GM08714 (cell line): ENCODE results near the gene ABRACL.
A peak's percentile ranks its signal among the peaks of the same experiment; 100 is the strongest.
"Not testable (repeated sequence)": the region's sequence is repeated elsewhere in the genome, so short reads cannot be mapped to it uniquely, and the experiment has no call there.

Source experiments
- H3K4me3 ChIP-seq: fragments of 200-500 bp; sonication (Bioruptor generic); 2 replicates; pipeline ENCODE4 v1.5.1; 2014; ENCODE audit warnings: mild to moderate bottlenecking, low read length, inconsistent platforms
- ZNF274 ChIP-seq: IDR thresholded peaks from 2 replicates; pipeline ENCODE4 v1.6.1; 2012; ENCODE audit warnings: mild to moderate bottlenecking, low read depth, low read length

ABRACL gene

GRCh38 chr6:139028658-139029469, at the start of gene ABRACL:
Gene ABRACL, plus strand, starts transcription at chr6:139028745. Its CDS starts 5,416 bp downstream, at chr6:139034161.
- no peak for TF ChIP-seq ZNF274
- peak within 1 kb of the TSS; percentile 82 for H3K4me3 ChIP-seq

- TF ChIP-seq ZNF274 = no peak
Measured at GRCh38 chr6:138979365-138979764, 49.2 kb upstream of the ABRACL start.

GRCh38 chr6:138979813-138980668, 48.5 kb upstream of the ABRACL start:
- TF ChIP-seq ZNF274 = no peak
- no peak overlapping the region for H3K4me3 ChIP-seq

More at GRCh38 chr6:138979365-138979764, 49.2 kb upstream of the ABRACL start:
- no peak overlapping the region for H3K4me3 ChIP-seq

- no peak for TF ChIP-seq ZNF274
- no peak overlapping the region for H3K4me3 ChIP-seq
Measured at GRCh38 chr6:138981416-138981815, 47.1 kb upstream of the ABRACL start.

- peak overlapping the region; percentile 99 for H3K4me3 ChIP-seq
- no peak for TF ChIP-seq ZNF274
Measured at GRCh38 chr6:138986578-138986977, 42.0 kb upstream of the ABRACL start.

- TF ChIP-seq ZNF274 = no peak
- H3K4me3 ChIP-seq = peak overlapping the region; percentile 99
Measured at GRCh38 chr6:138987080-138987642, 41.4 kb upstream of the ABRACL start.

- peak within 1 kb of the TSS; percentile 99 for H3K4me3 ChIP-seq
- no peak for TF ChIP-seq ZNF274
Measured at GRCh38 chr6:138987643-138988468, 40.7 kb upstream of the ABRACL start, which contains the start of gene REPS1. Gene REPS1, minus strand, starts transcription at chr6:138988253. Its CDS starts 571 bp downstream, at chr6:138987682.

GRCh38 chr6:138988469-138988834, 40.1 kb upstream of the ABRACL start:
- H3K4me3 ChIP-seq = peak overlapping the region; percentile 53
- no peak for TF ChIP-seq ZNF274

GRCh38 chr6:138989098-138989983, 39.2 kb upstream of the ABRACL start:
- H3K4me3 ChIP-seq = no peak overlapping the region
- TF ChIP-seq ZNF274 = no peak

GRCh38 chr6:138991206-138991605, 37.3 kb upstream of the ABRACL start:
- no peak for TF ChIP-seq ZNF274
- no peak overlapping the region for H3K4me3 ChIP-seq

- H3K4me3 ChIP-seq = not testable (repeated sequence)
Measured at GRCh38 chr6:138992965-138993364, 35.6 kb upstream of the ABRACL start.

- not testable (repeated sequence) for H3K4me3 ChIP-seq
Measured at GRCh38 chr6:138993410-138993809, 35.1 kb upstream of the ABRACL start.

- TF ChIP-seq ZNF274 = no peak
- no peak overlapping the region for H3K4me3 ChIP-seq
Measured at GRCh38 chr6:138996524-138996923, 32.0 kb upstream of the ABRACL start.
